Gastrocnemius medialis (tissue), 4 donors: Measurements from ENCODE around the gene SPOCK1. TPM values are rescaled to one million over a fixed set of nuclear protein-coding genes. Genes with fewer than 3 reads are reported as not detected.

Experiments
- ATAC-seq, 2 donors: fragments of 150-250 bp; one replicate each; pipeline ENCODE4 v1.9.1; 2016
- DNase-seq, 2 donors: peaks; one replicate each; pipeline ENCODE4 v3.0.0-alpha.2; 2019
- H3K27ac ChIP-seq, 4 donors: fragments of 200-600 bp; sonication (generic); 1 replicate in 1 of 4; 2 replicates in 3 of 4; pipeline ENCODE4 v1.5.1; 2016 to 2018; ENCODE audit warnings: mild to moderate bottlenecking in 2 of 4, moderate library complexity in 1 of 4
- H3K27me3 ChIP-seq, 3 donors: fragments of 200-600 bp; sonication (generic) in 2 of 3; 1 replicate in 1 of 3; 2 replicates in 2 of 3; pipeline versions ENCODE4 v1.5.1 to v1.6.0; 2016 to 2019; ENCODE audit warnings: mild to moderate bottlenecking in 1 of 3, moderate library complexity in 1 of 3
- H3K36me3 ChIP-seq, 2 donors: fragments of 200-600 bp; sonication (generic) in 1 of 2; one replicate each; pipeline ENCODE4 v1.5.1; 2017 to 2018
- H3K4me1 ChIP-seq, 2 donors: fragments of 200-600 bp; sonication (generic) in 1 of 2; one replicate each; pipeline ENCODE4 v1.5.1; 2016 to 2017; ENCODE audit warnings: mild to moderate bottlenecking in 2 of 2
- H3K4me3 ChIP-seq, 4 donors: fragments of 200-600 bp; sonication (generic) in 3 of 4; 1 replicate in 1 of 4; 2 replicates in 3 of 4; pipeline ENCODE4 v1.5.1; 2016 to 2019; ENCODE audit warnings: mild to moderate bottlenecking in 2 of 4
- H3K9me3 ChIP-seq, 3 donors: fragments of 200-600 bp; sonication (generic) in 2 of 3; 1 replicate in 1 of 3; 2 replicates in 2 of 3; pipeline ENCODE4 v1.5.1; 2016 to 2019
- POLR2A ChIP-seq, 2 donors: fragments of 450-650 bp; IDR thresholded peaks; one replicate each; pipeline ENCODE4 v1.6.1; 2017; ENCODE audit warnings: antibody characterized with exemption in 2 of 2, mild to moderate bottlenecking in 2 of 2, moderate library complexity in 2 of 2
- in situ Hi-C, 4 donors: fragments of 200-750 bp; cut with MboI; loops; one replicate each; pipeline versions ENCODE4 v1.15.0 to v1.8.0; 2017; ENCODE audit warnings: low sequenced_read_pairs in 4 of 4
- intact Hi-C: fragments of 100-400 bp; cut with DNase I; formaldehyde crosslinking; loops from one replicate; pipeline ENCODE4 v1.15.1; 2023; ENCODE audit warnings: low total_unique reads
- total RNA-seq, 4 donors: library from RNA; depleted of rRNA; stranded (reverse); fragments of >200 nt; gene quantifications; one replicate each; pipeline versions ENCODE4 v1.1.0 to v1.2.3, GENCODE V29; 2016
- TF ChIP-seq, protein P1 (sequence below), 5 experiments: fragments of 450-650 bp in 3 of 5; fragments of 200-600 bp in 2 of 5; sonication (generic) in 2 of 5; IDR thresholded peaks in 4 of 5; conservative IDR thresholded peaks in 1 of 5; 1 replicate in 4 of 5; 2 replicates in 1 of 5; pipeline ENCODE4 v1.5.1; 2016 to 2019; ENCODE audit warnings: antibody characterized with exemption in 5 of 5, mild to moderate bottlenecking in 3 of 5, moderate library complexity in 3 of 5

The SPOCK1 gene
- total RNA-seq, 4 donors from 2014 or later: 5.8 to 33.8 (median 25.3) TPM

DNA sequence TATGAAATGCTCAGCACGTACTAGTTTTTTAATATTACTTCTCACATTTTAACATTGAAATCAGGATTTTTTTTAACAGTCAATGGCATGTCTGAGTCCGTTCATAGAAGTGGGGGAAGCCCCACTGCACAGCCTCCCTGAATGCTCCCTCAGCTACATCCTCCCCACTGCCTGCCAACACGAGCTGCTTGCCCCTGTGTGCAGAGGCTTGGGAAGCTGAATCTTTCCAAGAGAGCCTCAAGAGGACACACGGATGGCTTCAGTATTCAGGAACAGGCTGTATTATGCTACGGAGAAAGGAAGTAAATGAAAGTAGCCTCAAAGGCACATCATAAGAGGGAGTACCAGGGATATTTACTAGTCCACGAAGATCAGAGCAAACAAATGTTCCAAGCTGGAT lies 248.7 kb downstream of the SPOCK1 start:
- peak overlapping the region in 1 of 4 donors; percentile 12 for H3K27ac ChIP-seq
- H3K9me3 ChIP-seq: no peaks in the 10 kb centered on the region
- TF ChIP-seq, protein P1, sequence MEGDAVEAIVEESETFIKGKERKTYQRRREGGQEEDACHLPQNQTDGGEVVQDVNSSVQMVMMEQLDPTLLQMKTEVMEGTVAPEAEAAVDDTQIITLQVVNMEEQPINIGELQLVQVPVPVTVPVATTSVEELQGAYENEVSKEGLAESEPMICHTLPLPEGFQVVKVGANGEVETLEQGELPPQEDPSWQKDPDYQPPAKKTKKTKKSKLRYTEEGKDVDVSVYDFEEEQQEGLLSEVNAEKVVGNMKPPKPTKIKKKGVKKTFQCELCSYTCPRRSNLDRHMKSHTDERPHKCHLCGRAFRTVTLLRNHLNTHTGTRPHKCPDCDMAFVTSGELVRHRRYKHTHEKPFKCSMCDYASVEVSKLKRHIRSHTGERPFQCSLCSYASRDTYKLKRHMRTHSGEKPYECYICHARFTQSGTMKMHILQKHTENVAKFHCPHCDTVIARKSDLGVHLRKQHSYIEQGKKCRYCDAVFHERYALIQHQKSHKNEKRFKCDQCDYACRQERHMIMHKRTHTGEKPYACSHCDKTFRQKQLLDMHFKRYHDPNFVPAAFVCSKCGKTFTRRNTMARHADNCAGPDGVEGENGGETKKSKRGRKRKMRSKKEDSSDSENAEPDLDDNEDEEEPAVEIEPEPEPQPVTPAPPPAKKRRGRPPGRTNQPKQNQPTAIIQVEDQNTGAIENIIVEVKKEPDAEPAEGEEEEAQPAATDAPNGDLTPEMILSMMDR (IDR thresholded peaks at IDR 0.05 in 4 of 5, conservative IDR thresholded peaks at IDR 0.05 in 1 of 5): no peak
- no peak for TF ChIP-seq POLR2A (IDR thresholded peaks at IDR 0.05)
- no peaks in the 10 kb centered on the region for H3K27me3 ChIP-seq
- ATAC-seq (no peak), DNase-seq (no peak)
- peaks cover 10 to 17% of the 10 kb centered on the region in 2 donors for H3K4me1 ChIP-seq
- no peaks in the 10 kb centered on the region for H3K36me3 ChIP-seq
- intact Hi-C loops (no loop called here), in situ Hi-C loops (no loop called here)
- H3K4me3 ChIP-seq: no peak overlapping the region

DNA sequence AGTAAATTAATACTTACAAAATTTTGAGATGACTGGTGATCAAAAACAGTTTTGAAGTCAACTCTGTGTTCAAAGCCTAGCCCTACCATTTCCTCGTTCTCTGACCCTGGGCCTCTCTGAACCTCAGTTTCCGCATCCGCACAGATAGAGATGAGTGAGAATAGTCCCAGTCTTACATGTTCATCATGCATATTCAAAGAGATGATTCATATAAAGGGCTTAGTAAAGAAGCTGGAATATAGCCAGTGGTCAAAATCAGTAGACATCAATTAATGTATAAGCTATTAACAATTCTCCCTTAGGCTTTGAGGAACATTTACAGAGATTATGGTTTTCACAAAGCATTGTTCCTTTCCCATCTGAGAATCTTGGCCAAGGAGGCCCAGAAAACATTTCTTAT lies 250.6 kb downstream of the SPOCK1 start:
- peaks cover 0 to 1% of the 10 kb centered on the region in 2 donors for H3K4me1 ChIP-seq
- in situ Hi-C loops: no loop called here
- intact Hi-C loops: no loop called here
- no peaks in the 10 kb centered on the region for H3K36me3 ChIP-seq
- H3K27me3 ChIP-seq: no peaks in the 10 kb centered on the region
- no peak for DNase-seq
- H3K27ac ChIP-seq: no peak overlapping the region
- H3K9me3 ChIP-seq: no peaks in the 10 kb centered on the region
- no peak overlapping the region for H3K4me3 ChIP-seq
- no peak for ATAC-seq
- no peak for TF ChIP-seq POLR2A (IDR thresholded peaks at IDR 0.05)
- TF ChIP-seq, protein P1 (IDR thresholded peaks at IDR 0.05 in 4 of 5, conservative IDR thresholded peaks at IDR 0.05 in 1 of 5): no peak

DNA sequence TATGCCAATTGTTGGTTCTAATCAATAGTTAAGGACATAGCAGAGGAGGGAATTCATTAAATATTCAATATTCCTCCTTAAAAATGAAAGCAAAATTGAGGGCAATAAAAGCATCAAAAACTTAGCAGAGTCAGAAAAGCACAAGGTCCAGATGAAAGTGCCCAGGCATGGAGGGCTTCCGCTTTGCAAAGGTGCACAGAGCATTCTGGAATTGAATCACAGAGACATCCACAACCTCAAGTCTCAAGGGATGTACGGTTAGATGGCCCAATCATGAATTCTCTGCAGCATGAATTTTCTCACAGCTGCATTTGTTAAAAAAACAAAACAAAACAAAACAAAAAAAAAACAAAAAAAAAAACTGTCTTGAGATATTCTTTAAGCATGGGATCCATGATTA lies 253.7 kb downstream of the SPOCK1 start:
- Histone ChIP-seq H3K4me3 (no peak overlapping the region), H3K9me3 (no peaks in the 10 kb centered on the region), H3K27me3 (no peaks in the 10 kb centered on the region), H3K4me1 (no peaks in the 10 kb centered on the region), H3K27ac (no peak overlapping the region), H3K36me3 (no peaks in the 10 kb centered on the region)
- DNase-seq (no peak), ATAC-seq (no peak)
- TF ChIP-seq POLR2A (IDR thresholded peaks at IDR 0.05): no peak
- TF ChIP-seq, protein P1 (IDR thresholded peaks at IDR 0.05 in 4 of 5, conservative IDR thresholded peaks at IDR 0.05 in 1 of 5): no peak
- in situ Hi-C loops: no loop called here
- intact Hi-C loops: no loop called here

DNA sequence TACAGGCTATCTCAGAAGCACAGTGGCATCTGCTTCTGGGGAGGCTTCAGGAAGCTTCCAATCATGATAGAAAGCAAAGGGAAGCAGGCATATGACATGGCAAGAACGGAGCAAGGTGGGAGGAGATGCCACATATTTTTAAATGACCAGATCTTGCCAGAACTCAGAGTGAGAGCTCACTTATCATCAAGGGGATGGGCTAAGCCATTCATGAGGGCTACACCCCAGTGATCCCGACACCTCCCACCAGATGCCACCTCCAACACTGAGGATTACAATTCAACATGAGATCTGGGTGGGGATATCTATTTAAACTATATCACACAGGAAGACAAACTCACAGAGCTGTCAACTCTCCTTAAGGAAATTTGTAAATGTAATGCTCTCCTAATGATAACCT lies 258.8 kb downstream of the SPOCK1 start:
- in situ Hi-C loops: no loop called here
- Histone ChIP-seq H3K4me3 (no peak overlapping the region), H3K4me1 (no peaks in the 10 kb centered on the region), H3K36me3 (no peaks in the 10 kb centered on the region), H3K9me3 (no peaks in the 10 kb centered on the region), H3K27ac (no peak overlapping the region), H3K27me3 (no peaks in the 10 kb centered on the region)
- DNase-seq (no peak), ATAC-seq (no peak)
- TF ChIP-seq, protein P1 (IDR thresholded peaks at IDR 0.05 in 4 of 5, conservative IDR thresholded peaks at IDR 0.05 in 1 of 5): no peak
- no peak for TF ChIP-seq POLR2A (IDR thresholded peaks at IDR 0.05)
- intact Hi-C loops: no loop called here

DNA sequence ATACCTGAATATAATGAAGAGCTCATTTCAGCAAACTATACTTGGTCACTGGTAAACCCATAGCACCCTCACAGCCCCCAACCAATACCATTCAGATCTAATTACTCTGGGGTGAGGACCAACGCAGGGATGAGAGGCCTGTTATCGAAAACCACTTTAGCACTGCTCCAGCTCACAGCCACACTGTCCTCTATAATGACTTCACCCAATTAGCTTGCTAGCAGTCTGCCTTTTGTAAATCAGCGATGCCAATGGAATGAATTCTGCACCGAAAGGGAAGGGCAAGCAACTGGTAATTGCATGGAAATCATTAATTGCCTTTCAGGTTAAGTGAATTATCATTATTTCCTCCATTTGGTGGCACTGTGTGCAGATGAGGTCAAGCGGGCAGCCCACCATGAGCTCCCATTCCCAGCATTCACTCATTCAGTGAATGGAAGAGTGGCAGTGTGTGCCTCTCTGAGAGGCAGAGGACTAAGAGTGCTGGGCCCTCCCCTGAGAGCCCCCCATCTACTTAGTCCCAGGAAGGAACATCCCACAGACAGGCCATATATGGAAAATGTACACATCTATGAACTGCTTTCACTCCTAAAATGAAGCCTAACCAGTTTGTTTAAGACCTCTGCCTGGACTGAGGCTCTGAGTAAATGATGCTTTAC lies 262.1 kb downstream of the SPOCK1 start:
- TF ChIP-seq, protein P1 (IDR thresholded peaks at IDR 0.05 in 4 of 5, conservative IDR thresholded peaks at IDR 0.05 in 1 of 5): no peak
- TF ChIP-seq POLR2A (IDR thresholded peaks at IDR 0.05): no peak
- no peaks in the 10 kb centered on the region for H3K4me1 ChIP-seq
- intact Hi-C loops (no loop called here), in situ Hi-C loops (no loop called here)
- ATAC-seq: no peak
- no peaks in the 10 kb centered on the region for H3K9me3 ChIP-seq
- no peaks in the 10 kb centered on the region for H3K27me3 ChIP-seq
- DNase-seq: no peak
- no peak overlapping the region for H3K4me3 ChIP-seq
- no peaks in the 10 kb centered on the region for H3K36me3 ChIP-seq
- H3K27ac ChIP-seq: no peak overlapping the region
